ENCODE data around the gene CKAP2L. TPM values are rescaled to one million over a fixed set of nuclear protein-coding genes. Genes with fewer than 3 reads are reported as not detected.

The CKAP2L gene
- total RNA-seq, 1 experiment from 2014 or later = 42.5 TPM

GRCh38 chr2:112779598-112779997 is 15.2 kb upstream of the CKAP2L start:
- no peaks in the 10 kb centered on the region for H3K9me3 Mint-ChIP-seq (ENCODE audit: low read depth, unreplicated experiment)

GRCh38 chr2:112777036-112777435 is 12.6 kb upstream of the CKAP2L start:
- Mint-ChIP-seq H3K27me3 (ENCODE audit: unreplicated experiment) (no peaks in the 10 kb centered on the region), H3K4me3 (ENCODE audit: low read depth, unreplicated experiment) (peak overlapping the region; percentile 3), H3K9me3 (ENCODE audit: low read depth, unreplicated experiment) (no peaks in the 10 kb centered on the region), H3K36me3 (ENCODE audit: insufficient read depth, unreplicated experiment) (peaks cover 57% of the 10 kb centered on the region), H3K4me1 (ENCODE audit: low read depth, unreplicated experiment) (peaks cover 21% of the 10 kb centered on the region), H3K27ac (ENCODE audit: unreplicated experiment) (peak overlapping the region; percentile 8)
- CTCF ChIA-PET = no interaction called here
- no peak for DNase-seq
- no peak for TF ChIP-seq CTCF (IDR thresholded peaks at IDR 0.05; ENCODE audit: unreplicated experiment)
- no TSS peak for BruUV-seq (replicated peaks)
- intact Hi-C loops (cut with micrococcal nuclease; ENCODE audit: unreplicated experiment) = no loop called here

More at GRCh38 chr2:112779598-112779997, 15.2 kb upstream of the CKAP2L start:
- Mint-ChIP-seq H3K27ac (ENCODE audit: unreplicated experiment) (no peak overlapping the region), H3K4me1 (ENCODE audit: low read depth, unreplicated experiment) (peaks cover 42% of the 10 kb centered on the region), H3K36me3 (ENCODE audit: insufficient read depth, unreplicated experiment) (peaks cover 71% of the 10 kb centered on the region), H3K4me3 (ENCODE audit: low read depth, unreplicated experiment) (no peak overlapping the region), H3K27me3 (ENCODE audit: unreplicated experiment) (no peaks in the 10 kb centered on the region)
- intact Hi-C loops (cut with micrococcal nuclease; ENCODE audit: unreplicated experiment) = no loop called here
- CTCF ChIA-PET = no interaction called here
- TF ChIP-seq CTCF (IDR thresholded peaks at IDR 0.05; ENCODE audit: unreplicated experiment) = no peak
- no peak for DNase-seq
- BruUV-seq (replicated peaks) = no TSS peak

- Mint-ChIP-seq H3K27me3 (ENCODE audit: unreplicated experiment) (no peaks in the 10 kb centered on the region), H3K4me3 (ENCODE audit: low read depth, unreplicated experiment) (no peak overlapping the region), H3K9me3 (ENCODE audit: low read depth, unreplicated experiment) (no peaks in the 10 kb centered on the region), H3K27ac (ENCODE audit: unreplicated experiment) (no peak overlapping the region), H3K4me1 (ENCODE audit: low read depth, unreplicated experiment) (peaks cover 14% of the 10 kb centered on the region), H3K36me3 (ENCODE audit: insufficient read depth, unreplicated experiment) (peaks cover 49% of the 10 kb centered on the region)
- CTCF ChIA-PET = no interaction called here
- TF ChIP-seq CTCF (IDR thresholded peaks at IDR 0.05; ENCODE audit: unreplicated experiment) = no peak
- no peak for DNase-seq
- no TSS peak for BruUV-seq (replicated peaks)
- intact Hi-C loops (cut with micrococcal nuclease; ENCODE audit: unreplicated experiment) = no loop called here
Measured at GRCh38 chr2:112776113-112776512, 11.7 kb upstream of the CKAP2L start.

GRCh38 chr2:112774536-112775285 is 10.3 kb upstream of the CKAP2L start:
- no peaks in the 10 kb centered on the region for H3K9me3 Mint-ChIP-seq (ENCODE audit: low read depth, unreplicated experiment)
- H3K27me3 Mint-ChIP-seq (ENCODE audit: unreplicated experiment) = no peaks in the 10 kb centered on the region
- no TSS peak for BruUV-seq (replicated peaks)
- no peak for TF ChIP-seq CTCF (IDR thresholded peaks at IDR 0.05; ENCODE audit: unreplicated experiment)
- H3K27ac Mint-ChIP-seq (ENCODE audit: unreplicated experiment) = peak overlapping the region; percentile 63
- no peak overlapping the region for H3K4me3 Mint-ChIP-seq (ENCODE audit: low read depth, unreplicated experiment)
- intact Hi-C loops (cut with micrococcal nuclease; ENCODE audit: unreplicated experiment) = no loop called here
- H3K36me3 Mint-ChIP-seq (ENCODE audit: insufficient read depth, unreplicated experiment) = peaks cover 49% of the 10 kb centered on the region
- no peak for DNase-seq
- H3K4me1 Mint-ChIP-seq (ENCODE audit: low read depth, unreplicated experiment) = peaks cover 14% of the 10 kb centered on the region
- CTCF ChIA-PET = no interaction called here
